Naive thymus-derived CD4-positive, alpha-beta T cell (primary cell): Measurements from ENCODE around the gene SMARCA2. TPM values are rescaled to one million over a fixed set of nuclear protein-coding genes. Genes with fewer than 3 reads are reported as not detected.

ENCODE experiments used
- ATAC-seq: fragments of 150-1000 bp; cut with Tn5 transposase; 2 replicates; pipeline ENCODE4 v1.10.0; 2021; ENCODE audit warnings: mild to moderate bottlenecking, moderate library complexity
- CTCF ChIA-PET: fragments of 350-600 bp; sonication (Branson Sonifier 250); formaldehyde crosslinking; loops from one replicate; lab custom pipeline; 2021; ENCODE audit warnings: antibody characterized with exemption; lab: Charles Lee
- POLR2A ChIA-PET: fragments of 350-600 bp; sonication (Branson Sonifier 250); formaldehyde crosslinking; loops from one replicate; lab custom pipeline; 2021; ENCODE audit warnings: antibody characterized with exemption, inconsistent platforms; lab: Charles Lee
- DNase-seq, 9 donors: peaks; one replicate each; pipeline versions ENCODE4 v3.0.0 to v3.0.0-alpha.2; 2020 to 2022; ENCODE audit warnings: mixed read lengths in 1 of 9
- H3K27ac ChIP-seq: one replicate; pipeline ENCODE4 v1.7.0; 2013; ENCODE audit warnings: mild to moderate bottlenecking, low read depth, low read length, moderate library complexity
- H3K27me3 ChIP-seq, 2 donors: one replicate each; pipeline ENCODE4 v1.7.0; 2013; ENCODE audit warnings: low read length in 2 of 2, mild to moderate bottlenecking in 2 of 2, moderate library complexity in 2 of 2; ENCODE audit not compliant: control insufficient read depth in 2 of 2, insufficient read depth in 2 of 2
- H3K36me3 ChIP-seq, 3 experiments: 1 replicate in 2 of 3; 2 replicates in 1 of 3; pipeline ENCODE4 v1.7.0; 2013; ENCODE audit warnings: low read length in 3 of 3, mild to moderate bottlenecking in 3 of 3, moderate library complexity in 1 of 3; ENCODE audit not compliant: insufficient read depth in 3 of 3, control insufficient read depth in 2 of 3
- H3K4me1 ChIP-seq, 2 donors: one replicate each; pipeline ENCODE4 v1.7.0; 2013; ENCODE audit warnings: low read length in 2 of 2, mild to moderate bottlenecking in 2 of 2, moderate library complexity in 1 of 2; ENCODE audit not compliant: control insufficient read depth in 2 of 2, insufficient read depth in 2 of 2
- H3K4me3 ChIP-seq: 2 replicates; pipeline ENCODE4 v1.7.0; 2013; ENCODE audit warnings: mild to moderate bottlenecking, low read length
- H3K9me3 ChIP-seq, 3 experiments: 1 replicate in 2 of 3; 2 replicates in 1 of 3; pipeline ENCODE4 v1.7.0; 2013; ENCODE audit warnings: low read length in 3 of 3; ENCODE audit not compliant: control insufficient read depth in 2 of 3
- H3K27ac Mint-ChIP-seq, 9 donors: one replicate each; pipeline ENCODE4 v1.8.0; 2020 to 2022; ENCODE audit warnings: mixed read lengths in 9 of 9, mild to moderate bottlenecking in 8 of 9, moderate library complexity in 5 of 9, inconsistent platforms in 2 of 9
- H3K27me3 Mint-ChIP-seq, 5 donors: one replicate each; pipeline ENCODE4 v1.8.0; 2021 to 2022; ENCODE audit warnings: mixed read lengths in 5 of 5, mild to moderate bottlenecking in 1 of 5
- H3K36me3 Mint-ChIP-seq, 5 donors: one replicate each; pipeline ENCODE4 v1.8.0; 2020 to 2022; ENCODE audit warnings: mixed read lengths in 5 of 5, mild to moderate bottlenecking in 3 of 5, inconsistent platforms in 1 of 5
- H3K4me1 Mint-ChIP-seq, 7 donors: one replicate each; pipeline ENCODE4 v1.8.0; 2020 to 2022; ENCODE audit warnings: mixed read lengths in 7 of 7, mild to moderate bottlenecking in 3 of 7, inconsistent platforms in 1 of 7
- H3K4me3 Mint-ChIP-seq, 10 donors: one replicate each; pipeline ENCODE4 v1.8.0; 2020 to 2022; ENCODE audit warnings: mild to moderate bottlenecking in 10 of 10, mixed read lengths in 10 of 10, moderate library complexity in 6 of 10, inconsistent platforms in 2 of 10
- H3K9me3 Mint-ChIP-seq, 11 donors: one replicate each; pipeline ENCODE4 v1.8.0; 2020 to 2022; ENCODE audit warnings: mixed read lengths in 11 of 11, mild to moderate bottlenecking in 4 of 11, inconsistent platforms in 1 of 11, moderate library complexity in 1 of 11
- intact Hi-C, 2 donors: fragments of 100-400 bp; cut with micrococcal nuclease; formaldehyde crosslinking; loops; one replicate each; pipeline ENCODE4 v1.15.1; 2023
- polyA plus RNA-seq, 2 donors: library from polyadenylated mRNA; unstranded; fragments of 300-500 nt; fragmentation: Illumina TruSeq; gene quantifications; one replicate each; pipeline ENCODE4 v1.2.3, GENCODE V29; 2021
- total RNA-seq, 6 experiments: library from RNA in 5 of 6; stranded (reverse) in 5 of 6; gene quantifications; 1 replicate in 5 of 6; 2 replicates in 1 of 6; pipeline ENCODE4 v1.2.3 and lab custom pipeline; 2021 to 2026

The SMARCA2 gene
- total and polyA plus RNA-seq, 7 experiments from 2014 or later, result 37.1 to 294 (median 256) TPM

DNA sequence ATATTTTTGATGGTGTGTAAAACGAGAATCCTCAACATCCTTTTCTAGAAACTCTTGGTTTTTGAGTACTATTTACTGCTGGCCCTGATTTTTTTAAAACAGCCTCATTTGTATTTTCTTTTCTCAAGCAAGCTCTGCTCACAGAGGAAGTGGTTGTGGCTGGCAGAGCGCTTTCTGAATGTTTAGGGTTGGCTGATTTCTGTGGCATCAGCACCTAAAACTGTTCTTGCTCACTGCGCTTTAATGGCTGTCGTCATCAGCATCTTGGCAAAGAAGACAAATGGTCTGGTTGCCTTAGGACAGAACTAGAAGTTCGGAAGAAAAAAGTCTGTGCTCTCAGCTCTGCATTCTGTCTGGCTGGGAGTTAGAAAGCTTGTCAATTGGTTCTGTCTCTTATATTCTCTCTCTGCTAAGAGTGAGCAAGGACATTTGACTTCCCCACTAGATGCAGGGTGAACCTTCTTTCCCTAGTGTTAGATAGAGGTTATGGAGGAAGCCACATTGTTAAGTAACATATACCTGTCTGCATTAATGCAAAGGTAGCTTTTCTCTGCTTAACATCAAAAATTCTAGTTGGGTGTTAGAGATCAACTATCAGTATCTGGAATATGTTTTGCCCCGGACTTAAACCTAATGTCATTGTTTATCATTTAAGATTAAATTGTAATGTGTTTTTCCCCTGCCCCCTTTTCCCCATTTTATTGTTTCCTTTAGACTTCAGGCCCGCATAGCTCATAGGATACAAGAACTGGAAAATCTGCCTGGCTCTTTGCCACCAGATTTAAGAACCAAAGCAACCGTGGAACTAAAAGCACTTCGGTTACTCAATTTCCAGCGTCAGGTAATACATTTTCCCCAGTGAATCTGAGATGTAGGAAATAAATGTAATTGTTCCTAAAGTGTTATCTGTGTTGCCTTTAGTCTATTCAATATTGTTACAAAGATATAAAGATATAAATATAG, 39.0 kb downstream of the SMARCA2 start:
- Histone ChIP-seq H3K9me3 (no peaks in the 10 kb centered on the region), H3K27me3 (no peaks in the 10 kb centered on the region), H3K27ac (peak overlapping the region; percentile 60), H3K4me3 (no peak overlapping the region), H3K4me1 (peaks cover 26 to 29% of the 10 kb centered on the region in 2 donors), H3K36me3 (peaks cover 10 to 27% (median 10%) of the 10 kb centered on the region in 3 experiments)
- DNase-seq, result peak; percentile 23 to 90 (median 83)
- Mint-ChIP-seq H3K27me3 (no peaks in the 10 kb centered on the region), H3K36me3 (peaks cover 10 to 42% (median 18%) of the 10 kb centered on the region in 5 donors), H3K9me3 (no peaks in the 10 kb centered on the region), H3K4me1 (peaks cover 24 to 71% (median 64%) of the 10 kb centered on the region in 7 donors), H3K27ac (peak overlapping the region; percentile 87 to 97 (median 93)), H3K4me3 (peak overlapping the region; percentile 2 to 79 (median 69))
- ChIA-PET CTCF (interaction anchor here (0.8 to 1.0 kb wide), 3 partner anchors 11 to 114 kb away, joined by 3 read pairs; no protein-coding TSS in a partner anchor), POLR2A (interaction anchor here (0.5 to 6.0 kb wide), 8 partner anchors 9 to 1008 kb away, joined by 3 to 98 read pairs (median 4); partner anchors contain the start of gene SMARCA2)
- intact Hi-C loops, result loop anchor here (1.0 to 2.0 kb wide), 5 partner anchors 10 to 39 kb away; partner anchors contain the start of gene SMARCA2 (in 2 of the 2)
- peak; percentile 97 for ATAC-seq

DNA sequence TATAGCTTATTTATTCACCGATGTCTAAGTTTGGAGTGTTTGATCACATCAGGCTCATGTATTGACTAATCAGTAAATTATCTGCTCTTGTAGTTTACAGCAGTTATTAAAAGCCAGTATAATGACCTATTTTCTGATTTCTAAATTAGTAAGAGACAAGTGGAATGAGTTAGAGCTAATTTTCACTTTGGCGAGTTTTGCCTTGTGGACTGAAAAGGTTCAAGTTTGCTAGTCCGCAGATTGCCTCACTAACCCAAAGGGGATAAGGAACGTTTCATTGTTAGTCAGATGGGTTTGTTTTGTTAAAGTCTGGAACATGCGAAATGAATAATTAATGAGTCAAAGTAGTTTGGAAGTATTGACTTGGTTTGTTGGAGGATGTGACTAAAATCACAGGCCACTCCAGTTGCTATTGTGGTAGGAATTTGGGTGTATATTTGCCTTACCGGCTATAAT, 40.1 kb downstream of the SMARCA2 start:
- Mint-ChIP-seq H3K27ac (peak overlapping the region in 7 of 9 donors; percentile 36 to 92 (median 89)), H3K27me3 (no peaks in the 10 kb centered on the region), H3K4me3 (no peak overlapping the region), H3K9me3 (no peaks in the 10 kb centered on the region), H3K36me3 (peaks cover 10 to 50% (median 26%) of the 10 kb centered on the region in 5 donors), H3K4me1 (peaks cover 18 to 69% (median 59%) of the 10 kb centered on the region in 7 donors)
- DNase-seq (no peak), ATAC-seq (no peak)
- CTCF ChIA-PET, result interaction anchor here (1.0 to 1.3 kb wide), 4 partner anchors 11 to 40 kb away, joined by 3 to 4 read pairs (median 3); partner anchors contain the start of gene SMARCA2
- H3K9me3 ChIP-seq, result no peaks in the 10 kb centered on the region
- peak overlapping the region; percentile 60 for H3K27ac ChIP-seq
- H3K36me3 ChIP-seq, result peaks cover 10 to 36% (median 10%) of the 10 kb centered on the region in 3 experiments
- no peak overlapping the region for H3K4me3 ChIP-seq
- H3K4me1 ChIP-seq, result peaks cover 26 to 29% of the 10 kb centered on the region in 2 donors
- POLR2A ChIA-PET, result interaction anchor here (0.5 to 6.0 kb wide), 5 partner anchors 27 to 1009 kb away, joined by 3 to 98 read pairs (median 3); partner anchors contain the start of gene SMARCA2
- intact Hi-C loops, result loop anchor here in 1 of 2 donors (2.0 kb wide), 1 partner anchor 32 kb away; no protein-coding TSS in a partner anchor
- no peaks in the 10 kb centered on the region for H3K27me3 ChIP-seq

DNA sequence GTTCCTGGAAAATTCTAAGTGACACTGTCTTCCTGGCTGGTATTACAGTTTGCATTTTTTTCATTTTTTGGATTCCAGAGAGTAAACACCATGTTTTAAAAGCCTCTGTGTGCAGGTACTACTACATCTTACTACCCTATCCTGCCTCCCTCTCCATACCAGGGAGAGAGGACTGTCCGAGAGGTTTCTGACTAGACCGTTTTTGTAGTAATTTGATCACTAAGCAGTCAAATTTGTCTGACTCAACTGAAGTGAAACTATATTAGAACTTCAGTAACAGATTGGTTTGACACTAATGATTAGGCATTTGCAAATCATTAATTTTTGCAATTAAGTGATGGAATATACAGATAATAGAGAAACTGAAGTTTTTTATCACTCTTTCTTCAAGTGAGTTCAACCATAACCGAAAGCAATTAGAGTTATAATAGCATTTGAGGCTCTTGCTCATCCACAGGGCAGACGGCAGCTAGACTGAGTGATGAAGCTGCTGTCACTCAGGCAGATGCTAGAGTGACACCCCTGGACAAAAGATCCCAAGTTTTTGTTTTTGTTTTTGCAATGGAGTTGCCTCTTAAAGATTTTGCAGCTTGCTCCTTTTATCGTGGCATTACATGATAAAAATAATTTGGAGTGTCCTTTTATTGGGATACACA, 44.3 kb downstream of the SMARCA2 start:
- H3K4me3 Mint-ChIP-seq, result no peak overlapping the region
- no peak for DNase-seq
- no peaks in the 10 kb centered on the region for H3K9me3 Mint-ChIP-seq
- CTCF ChIA-PET, result no interaction called here
- H3K27me3 Mint-ChIP-seq, result no peaks in the 10 kb centered on the region
- H3K36me3 Mint-ChIP-seq, result peaks cover 22 to 72% (median 42%) of the 10 kb centered on the region in 5 donors
- Histone ChIP-seq H3K27me3 (no peaks in the 10 kb centered on the region), H3K27ac (no peak overlapping the region), H3K4me3 (no peak overlapping the region), H3K4me1 (peaks cover 9 to 14% of the 10 kb centered on the region in 2 donors), H3K9me3 (no peaks in the 10 kb centered on the region), H3K36me3 (peaks cover 16 to 66% (median 18%) of the 10 kb centered on the region in 3 experiments)
- POLR2A ChIA-PET, result no interaction called here
- intact Hi-C loops, result no loop called here
- H3K4me1 Mint-ChIP-seq, result peaks cover 6 to 40% (median 18%) of the 10 kb centered on the region in 7 donors
- H3K27ac Mint-ChIP-seq, result peak overlapping the region in 3 of 9 donors; percentile 34 to 77 (median 41)
- no peak for ATAC-seq

DNA sequence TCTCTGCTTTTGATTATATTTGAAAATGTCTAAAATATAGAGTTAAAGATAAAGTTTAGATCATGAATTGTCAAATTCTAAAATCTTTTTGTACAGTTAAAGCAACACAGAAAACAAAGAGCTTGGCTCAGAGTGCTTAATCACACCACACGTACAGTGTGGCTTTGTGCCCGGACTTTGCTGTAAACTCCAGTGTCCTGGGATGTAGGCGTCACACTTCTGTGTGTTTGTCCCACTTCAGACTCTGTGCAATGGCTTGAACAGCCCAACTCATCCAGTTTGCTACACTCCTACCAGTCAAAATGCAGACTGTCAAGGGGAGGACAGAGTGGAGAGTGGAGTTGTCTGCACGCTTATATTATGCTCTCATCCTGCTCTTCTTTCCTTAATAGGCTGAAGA, 45.3 kb downstream of the SMARCA2 start:
- CTCF ChIA-PET, result no interaction called here
- intact Hi-C loops, result loop anchor here in 1 of 2 donors (1.0 kb wide), 1 partner anchor 24 kb away; no protein-coding TSS in a partner anchor
- Histone ChIP-seq H3K9me3 (no peaks in the 10 kb centered on the region), H3K4me3 (no peak overlapping the region), H3K27me3 (no peaks in the 10 kb centered on the region), H3K27ac (no peak overlapping the region), H3K4me1 (peaks cover 0 to 3% of the 10 kb centered on the region in 2 donors), H3K36me3 (peaks cover 16 to 70% (median 18%) of the 10 kb centered on the region in 3 experiments)
- no peak for DNase-seq
- peaks cover 22 to 68% (median 42%) of the 10 kb centered on the region in 5 donors for H3K36me3 Mint-ChIP-seq
- no peak for ATAC-seq
- POLR2A ChIA-PET, result no interaction called here
- H3K4me3 Mint-ChIP-seq, result no peak overlapping the region
- no peaks in the 10 kb centered on the region for H3K9me3 Mint-ChIP-seq
- H3K27me3 Mint-ChIP-seq, result no peaks in the 10 kb centered on the region
- H3K4me1 Mint-ChIP-seq, result peaks cover 4 to 30% (median 9%) of the 10 kb centered on the region in 7 donors
- H3K27ac Mint-ChIP-seq, result peak overlapping the region in 3 of 9 donors; percentile 5 to 41 (median 36)

DNA sequence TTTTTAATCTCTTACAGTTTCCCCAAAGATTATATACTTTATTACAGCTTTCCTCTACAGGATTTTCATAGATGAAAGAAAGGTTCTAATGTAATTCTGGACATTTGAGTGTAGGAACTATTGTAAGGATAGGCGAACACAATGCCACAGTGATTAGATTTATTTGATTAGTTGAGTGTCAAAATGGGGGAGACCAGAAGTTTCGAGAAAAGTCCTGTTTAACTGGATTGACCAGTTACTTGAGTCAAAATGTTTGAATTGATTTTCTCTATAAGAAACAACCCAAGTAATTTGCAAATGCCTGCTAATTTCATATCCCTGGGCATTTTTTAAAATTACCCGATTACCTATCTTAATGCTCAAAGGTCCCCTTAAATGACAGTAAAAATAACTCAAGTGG, 50.6 kb downstream of the SMARCA2 start:
- H3K4me3 ChIP-seq, result no peak overlapping the region
- intact Hi-C loops, result loop anchor here (2.0 kb wide), 2 partner anchors 55 to 357 kb away; no protein-coding TSS in a partner anchor
- peaks cover 15 to 39% (median 23%) of the 10 kb centered on the region in 5 donors for H3K36me3 Mint-ChIP-seq
- peaks cover 6 to 41% (median 13%) of the 10 kb centered on the region in 3 experiments for H3K36me3 ChIP-seq
- H3K9me3 Mint-ChIP-seq, result no peaks in the 10 kb centered on the region
- POLR2A ChIA-PET, result interaction anchor here (1.0 kb wide), 1 partner anchor 51 kb away, joined by 3 read pairs; no protein-coding TSS in a partner anchor
- H3K27me3 Mint-ChIP-seq, result no peaks in the 10 kb centered on the region
- H3K27ac ChIP-seq, result no peak overlapping the region
- DNase-seq (no peak), ATAC-seq (no peak)
- no peak overlapping the region for H3K4me3 Mint-ChIP-seq
- CTCF ChIA-PET, result interaction anchor here (0.6 to 1.5 kb wide), 3 partner anchors 10 to 21 kb away, joined by 3 to 9 read pairs (median 3); no protein-coding TSS in a partner anchor
- H3K27ac Mint-ChIP-seq, result peak overlapping the region in 3 of 9 donors; percentile 5 to 38 (median 34)
- H3K9me3 ChIP-seq, result no peaks in the 10 kb centered on the region
- H3K27me3 ChIP-seq, result no peaks in the 10 kb centered on the region
- H3K4me1 ChIP-seq, result no peaks in the 10 kb centered on the region
- H3K4me1 Mint-ChIP-seq, result peaks cover 0 to 14% (median 5%) of the 10 kb centered on the region in 7 donors
